ENCODE data around the gene EIF2B1.

The EIF2B1 gene

GRCh38 chr12:123633379-123634141 is at the start of gene EIF2B1, which contains the start of gene GTF2H3:
Gene EIF2B1 (minus strand): TSS chr12:123633686. CDS start chr12:123633557, 129 bp downstream.
Gene GTF2H3 (plus strand): TSS chr12:123633829. CDS start chr12:123633860, 31 bp downstream.
- peak; percentile 96 for DNase-seq

DNA sequence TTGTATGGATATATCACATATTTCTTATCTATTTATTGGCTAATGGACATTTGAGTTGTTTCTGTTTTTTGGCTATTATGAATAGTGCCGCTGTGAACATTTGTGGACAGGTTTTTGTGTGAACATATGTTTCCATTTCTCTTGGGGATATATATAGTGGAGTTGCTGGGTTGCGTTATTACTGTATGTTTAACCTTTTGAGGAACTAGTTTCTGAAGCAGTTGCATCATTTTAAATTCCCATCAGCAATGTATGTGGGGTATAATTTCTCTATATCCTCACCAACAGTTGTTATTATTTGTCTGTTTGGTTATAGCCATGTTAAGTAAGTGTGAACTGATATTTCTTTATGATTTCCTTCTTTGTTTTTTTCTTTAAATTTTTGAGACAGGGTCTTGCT is 48.1 kb upstream of the EIF2B1 start:
- DNase-seq, result no peak

DNA sequence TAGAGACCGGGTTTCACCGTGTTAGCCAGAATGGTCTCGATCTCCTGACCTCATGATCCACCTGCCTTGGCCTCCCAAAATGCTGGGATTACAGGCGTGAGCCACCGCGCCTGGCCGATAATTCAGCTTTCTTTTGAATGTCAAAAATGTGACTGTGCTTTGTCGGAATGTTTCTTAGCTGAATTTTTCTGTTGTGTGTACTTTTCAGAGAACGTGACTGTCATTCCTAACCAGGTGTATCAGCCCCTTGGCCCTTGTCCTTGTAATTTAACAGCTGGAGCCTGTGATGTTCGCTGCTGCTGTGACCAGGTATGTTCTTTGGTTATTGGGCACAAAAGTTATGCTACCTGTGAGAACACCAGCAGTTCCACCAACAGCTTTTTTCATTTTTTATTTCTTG is 45.5 kb upstream of the EIF2B1 start:
- no peak for DNase-seq

DNA sequence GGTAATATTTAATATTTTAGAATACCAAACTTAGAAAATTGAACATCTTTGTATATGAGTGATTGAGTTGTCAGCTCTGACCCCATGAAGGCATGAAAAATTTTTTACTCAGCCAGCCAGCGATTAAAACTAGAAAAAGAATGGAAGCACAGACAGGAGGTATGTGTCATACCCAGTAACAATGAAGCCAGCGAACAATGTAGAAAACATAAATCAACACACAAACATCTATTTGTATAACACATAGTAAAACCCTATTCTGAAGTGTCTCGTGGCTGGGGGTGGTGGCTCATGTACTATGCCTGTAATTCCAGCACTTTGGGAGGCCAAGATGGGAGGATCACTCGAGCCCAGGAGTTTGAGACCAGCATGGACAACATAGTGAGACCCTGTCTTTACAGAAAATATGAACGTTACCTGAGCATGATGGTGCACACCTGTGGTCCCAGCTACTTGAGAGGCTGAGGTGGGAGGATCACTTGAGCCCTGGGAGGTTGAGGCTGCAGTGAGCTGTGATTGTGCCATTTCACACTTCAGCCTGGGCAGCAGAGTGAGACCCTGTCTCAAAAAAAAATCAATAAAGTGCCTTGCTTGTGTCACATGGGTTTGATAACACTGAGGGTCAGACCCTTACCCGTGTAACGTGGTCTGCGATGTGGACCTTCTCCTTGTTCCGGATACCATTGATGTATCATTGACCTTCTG is 43.3 kb upstream of the EIF2B1 start:
- no peak for DNase-seq

GRCh38 chr12:123675436-123675835 is 42.0 kb upstream of the EIF2B1 start:
- no peak for DNase-seq

DNA sequence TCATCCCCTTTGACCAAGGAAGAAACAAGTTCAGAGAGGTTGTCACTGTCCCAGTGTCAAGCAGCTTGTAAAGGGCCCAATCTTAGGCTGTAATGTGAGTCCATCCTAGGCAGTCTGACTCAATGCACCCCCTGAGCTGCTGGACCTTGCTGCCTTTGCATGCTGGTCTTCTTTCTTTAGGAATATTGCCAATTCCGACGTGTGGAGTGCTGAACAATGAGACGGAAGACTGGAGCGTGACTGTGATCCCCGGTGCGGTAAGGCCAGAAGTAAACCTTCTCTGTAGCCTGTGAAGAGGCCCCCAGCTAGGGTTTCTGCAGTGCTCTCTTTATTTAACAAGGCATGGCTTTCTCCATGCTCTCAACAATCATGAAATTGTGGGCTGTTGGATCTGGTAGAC is 38.4 kb upstream of the EIF2B1 start:
- no peak for DNase-seq

- DNase-seq, result peak; percentile 95
Observed at GRCh38 chr12:123670882-123671728, 37.6 kb upstream of the EIF2B1 start, which contains the start of gene TCTN2. Gene TCTN2 (plus strand): TSS chr12:123671113. CDS start chr12:123671241, 128 bp downstream.

GRCh38 chr12:123667771-123668170 is 34.3 kb upstream of the EIF2B1 start:
- no peak for DNase-seq

GRCh38 chr12:123659996-123660727 is 26.7 kb upstream of the EIF2B1 start:
- no peak for DNase-seq

DNA sequence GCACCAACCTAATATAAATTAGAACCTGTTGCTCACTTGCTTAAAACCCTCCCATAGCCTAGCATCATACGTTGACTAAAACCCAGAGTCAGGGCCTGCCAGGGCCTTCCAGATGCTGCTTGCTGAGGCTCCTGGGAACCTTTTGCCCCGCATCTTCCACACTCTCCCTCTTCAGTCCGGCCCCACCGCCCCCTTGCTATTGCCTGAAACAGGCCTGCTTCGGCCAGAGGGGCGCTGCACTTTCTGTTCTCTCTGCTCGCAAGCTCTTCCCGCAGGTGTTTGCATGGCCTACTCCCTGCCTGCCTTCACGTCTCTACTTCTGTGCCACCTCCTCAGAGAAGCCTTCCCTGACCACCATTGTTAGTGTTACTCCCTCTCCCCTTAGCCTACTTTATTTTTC is 23.7 kb upstream of the EIF2B1 start:
- DNase-seq, result no peak

- DNase-seq, result no peak
Observed at GRCh38 chr12:123656392-123656791, 22.9 kb upstream of the EIF2B1 start.

DNA sequence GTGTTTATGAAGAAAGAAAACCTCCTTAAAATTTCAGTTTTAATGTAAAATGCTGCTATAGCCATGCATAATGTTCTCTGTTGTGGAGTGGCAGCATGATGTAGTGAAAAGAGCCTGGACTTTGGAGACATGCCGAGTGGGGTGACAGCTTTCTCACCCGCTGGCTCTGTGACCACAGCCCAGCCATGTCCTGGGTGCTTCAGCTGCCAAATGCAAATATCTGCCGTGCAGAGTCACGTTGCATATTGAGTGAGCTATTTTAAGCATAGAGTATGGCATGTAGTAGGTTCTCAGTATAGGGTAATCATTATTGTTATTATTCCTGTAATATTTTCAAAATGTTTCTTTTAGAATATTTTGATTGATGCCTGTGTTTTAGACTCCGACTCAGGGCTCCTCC is 21.9 kb upstream of the EIF2B1 start:
- DNase-seq, result no peak

- DNase-seq, result no peak
Observed at GRCh38 chr12:123654129-123654701, 20.7 kb upstream of the EIF2B1 start.

DNA sequence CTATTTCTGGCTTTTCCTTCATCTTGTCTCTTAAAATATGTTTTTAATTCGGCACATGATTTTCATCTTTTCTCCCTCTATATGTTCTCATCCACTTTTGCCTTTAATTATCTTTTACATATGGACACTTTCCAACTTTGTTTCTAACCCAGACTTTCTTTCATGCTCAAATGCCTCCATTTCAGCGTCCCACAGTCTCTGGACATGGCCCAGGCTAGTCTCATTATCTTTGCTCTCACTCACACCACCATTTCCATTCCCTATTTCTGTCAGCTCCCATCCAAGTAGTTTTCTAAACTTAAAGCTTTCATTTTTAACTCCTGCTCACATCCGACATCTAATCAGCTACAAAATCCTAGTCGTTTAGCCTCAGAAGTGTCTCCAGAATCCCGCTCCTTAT is 14.9 kb upstream of the EIF2B1 start:
- no peak for DNase-seq

DNA sequence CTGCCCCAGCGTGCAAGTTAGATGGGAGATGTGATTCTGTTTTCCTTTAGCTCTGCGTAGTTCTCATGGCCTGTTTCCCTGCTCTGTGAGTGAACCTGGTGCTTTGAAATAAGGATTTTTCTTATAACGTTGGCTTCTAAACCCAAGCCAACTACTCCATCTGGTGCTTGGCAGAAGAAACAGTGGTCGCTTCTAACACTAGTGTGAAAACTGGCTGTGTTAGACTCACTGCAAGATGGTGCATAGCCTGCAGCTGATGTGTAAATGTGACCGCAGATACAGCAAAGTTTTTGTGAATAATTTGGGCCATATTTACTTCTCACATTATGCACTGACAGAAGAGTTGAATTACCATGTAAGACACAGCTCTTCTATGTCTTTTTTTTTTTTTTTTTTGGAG is 12.4 kb upstream of the EIF2B1 start:
- DNase-seq, result no peak

DNA sequence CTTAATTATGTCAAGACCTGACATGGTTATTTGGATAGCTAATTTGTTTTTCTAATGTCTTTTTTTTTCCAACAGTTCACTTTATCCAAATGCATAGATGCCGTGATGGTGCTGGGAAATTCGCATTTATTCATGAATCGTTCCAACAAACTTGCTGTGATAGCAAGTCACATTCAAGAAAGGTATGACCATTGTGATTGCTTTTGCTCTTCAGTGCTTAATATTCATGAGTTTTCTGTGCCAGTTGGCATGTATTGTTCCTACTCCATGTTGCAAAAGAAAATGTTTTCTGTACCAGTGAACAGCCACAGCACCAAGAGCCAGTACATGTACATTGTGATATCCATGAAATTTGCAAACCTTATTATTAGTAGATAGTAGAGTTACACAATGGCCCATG is 11.9 kb upstream of the EIF2B1 start:
- no peak for DNase-seq

- DNase-seq, result no peak
Observed at GRCh38 chr12:123643911-123644310, 10.4 kb upstream of the EIF2B1 start.

- no peak for DNase-seq
Observed at GRCh38 chr12:123634142-123634561, 666 bp upstream of the EIF2B1 start.

GRCh38 chr12:123621619-123622530 is 11.6 kb downstream of the EIF2B1 start:
- no peak for DNase-seq

DNA sequence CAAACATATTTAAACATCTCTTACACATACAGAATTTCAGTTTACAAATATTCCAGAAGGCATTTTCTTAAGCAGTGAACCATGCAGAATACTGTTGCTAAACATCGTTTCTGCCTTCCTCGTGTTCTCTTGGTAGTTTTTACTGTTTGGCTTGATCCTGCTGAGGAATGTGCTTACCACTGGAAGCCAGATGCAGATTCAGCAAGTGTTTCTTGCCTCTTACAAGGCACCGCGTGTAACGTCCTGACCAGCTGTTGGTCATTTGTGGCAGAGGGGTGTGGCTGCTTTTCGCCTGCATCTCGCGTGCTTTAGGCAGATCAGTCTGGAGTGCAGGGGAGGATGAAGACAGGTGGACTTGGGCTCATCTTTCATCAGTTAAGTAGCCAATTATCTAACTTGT is 12.4 kb downstream of the EIF2B1 start:
- no peak for DNase-seq

DNA sequence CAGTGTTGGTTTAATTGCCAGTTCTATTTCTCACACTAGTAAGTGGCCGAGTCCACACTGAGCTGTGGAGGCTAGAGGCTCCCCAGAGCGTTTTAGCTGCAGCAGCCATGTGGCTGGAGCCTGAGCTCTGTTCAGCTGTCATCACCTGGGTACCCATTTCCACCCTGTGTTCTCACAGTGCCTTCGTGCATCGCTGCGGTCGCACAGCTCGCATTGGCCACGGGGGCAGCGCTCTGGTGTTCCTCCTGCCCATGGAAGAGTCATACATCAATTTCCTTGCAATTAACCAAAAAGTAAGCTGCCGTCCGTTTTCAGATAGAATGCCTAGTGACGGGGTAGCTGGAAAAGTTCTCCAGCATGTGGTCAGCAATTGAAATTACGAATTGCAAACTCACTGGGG is 15.9 kb downstream of the EIF2B1 start:
- DNase-seq, result no peak
